ENCODE measurements around the gene C6orf120. TPM values are rescaled to one million over a fixed set of nuclear protein-coding genes. Genes with fewer than 3 reads are reported as not detected.
A peak's percentile ranks its signal among the peaks of the same experiment; 100 is the strongest.

C6orf120 gene
- 10 to 100 TPM; 22.9 to 32.7 (median 27.9) TPM for total RNA-seq
- 10 to 100 TPM; 13.3 to 16.6 TPM for polyA plus RNA-seq
- long read RNA-seq, donor 1, transcript C6orf120-201 (1 exons, 2,667 nt): major isoform, 78 of 83 reads
- long read RNA-seq, donor 1, partial matches to known transcripts: 0 of 83 reads
- long read RNA-seq, donor 1, other reads (novel, unspliced or antisense): 5 of 83 reads
- long read RNA-seq, donor 2, transcript C6orf120-201 (1 exons, 2,667 nt): major isoform, 24 of 24 reads
- long read RNA-seq, donor 2, partial matches to known transcripts: 0 of 24 reads
- long read RNA-seq, donor 2, other reads (novel, unspliced or antisense): 0 of 24 reads
- long read RNA-seq, donor 3, transcript C6orf120-201 (1 exons, 2,667 nt): major isoform, 94 of 95 reads
- long read RNA-seq, donor 3, partial matches to known transcripts: 0 of 95 reads
- long read RNA-seq, donor 3, other reads (novel, unspliced or antisense): 1 of 95 reads

GRCh38 chr6:169701954-169702839 lies at the start of gene C6orf120, which contains the start of gene WDR27:
Gene C6orf120 (plus strand): TSS chr6:169702126. CDS start chr6:169702460, 334 bp downstream.
Gene WDR27 (minus strand): TSS chr6:169702029. CDS start chr6:169689005, 13,024 bp downstream.
- WGBS, 3 donors: 0 to 1% (median 0%) methylated on average over 60 to 92 of the region's 92 CpGs
- Histone ChIP-seq H3K36me3 (no peaks in the 10 kb centered on the region), H3K4me1 (ENCODE audit: insufficient read depth) (peaks cover 4% of the 10 kb centered on the region)

GRCh38 chr6:169652896-169653295 lies 49.0 kb upstream of the C6orf120 start:
- H3K9me3 ChIP-seq: no peaks in the 10 kb centered on the region
- no peak overlapping the region for H3K27ac ChIP-seq
- TF ChIP-seq EP300 (IDR thresholded peaks at IDR 0.05) (no peak), POLR2A (IDR thresholded peaks at IDR 0.05) (no peak), CTCF (IDR thresholded peaks at IDR 0.05) (no peak)
- H3K36me3 ChIP-seq: no peaks in the 10 kb centered on the region
- 92 to 96% (median 95%) methylated on average over 11 of the region's 11 CpGs for WGBS, 3 donors
- H3K4me1 ChIP-seq (ENCODE audit: insufficient read depth): peaks cover 3% of the 10 kb centered on the region
- intact Hi-C loops (cut with DNase I): no loop called here
- no peaks in the 10 kb centered on the region for H3K27me3 ChIP-seq
- no peak for DNase-seq
- H3K4me3 ChIP-seq: no peak overlapping the region

More at GRCh38 chr6:169701954-169702839, at the start of gene C6orf120, which contains the start of gene WDR27:
- Histone ChIP-seq H3K4me3 (peak within 1 kb of the TSS; percentile 93), H3K27me3 (no peaks in the 10 kb centered on the region), H3K9me3 (no peaks in the 10 kb centered on the region), H3K27ac (peak within 1 kb of the TSS; percentile 47 to 87)
- peak; percentile 89 for TF ChIP-seq POLR2A (IDR thresholded peaks at IDR 0.05)
- peak in 1 of 3 donors; percentile 28 for TF ChIP-seq CTCF (IDR thresholded peaks at IDR 0.05)
- no peak for TF ChIP-seq EP300 (IDR thresholded peaks at IDR 0.05)
- intact Hi-C loops (cut with DNase I): no loop called here
- DNase-seq: peak; percentile 94 to 97 (median 95)

GRCh38 chr6:169653691-169654090 lies 48.2 kb upstream of the C6orf120 start:
- Histone ChIP-seq H3K9me3 (no peaks in the 10 kb centered on the region), H3K4me3 (peak overlapping the region; percentile 46), H3K36me3 (no peaks in the 10 kb centered on the region), H3K4me1 (ENCODE audit: insufficient read depth) (peaks cover 3% of the 10 kb centered on the region), H3K27ac (peak overlapping the region in 1 of 2 donors; percentile 47), H3K27me3 (no peaks in the 10 kb centered on the region)
- 22 to 31% (median 28%) methylated on average over 6 of the region's 6 CpGs for WGBS, 3 donors
- no peak for TF ChIP-seq EP300 (IDR thresholded peaks at IDR 0.05)
- no peak for TF ChIP-seq POLR2A (IDR thresholded peaks at IDR 0.05)
- no peak for TF ChIP-seq CTCF (IDR thresholded peaks at IDR 0.05)
- peak in 1 of 5 donors; percentile 28 for DNase-seq
- intact Hi-C loops (cut with DNase I): no loop called here
